OCI-LY3 (cell line): ENCODE measurements around the gene SALL3.

ENCODE experiments used
- EZH2phosphoT487 ChIP-seq: fragments of 200-600 bp; shearing (Covaris generic); IDR thresholded peaks from 2 replicates; pipeline ENCODE4 v1.6.1; 2018; ENCODE audit warnings: antibody characterized with exemption, mixed run types, low read depth
- TF ChIP-seq, protein P1 (sequence below): fragments of 200-600, 300-600 bp; sonication (generic); IDR thresholded peaks from 2 replicates; pipeline ENCODE4 v1.5.1; 2014; ENCODE audit warnings: antibody characterized with exemption, low read length, low read depth

DNA sequence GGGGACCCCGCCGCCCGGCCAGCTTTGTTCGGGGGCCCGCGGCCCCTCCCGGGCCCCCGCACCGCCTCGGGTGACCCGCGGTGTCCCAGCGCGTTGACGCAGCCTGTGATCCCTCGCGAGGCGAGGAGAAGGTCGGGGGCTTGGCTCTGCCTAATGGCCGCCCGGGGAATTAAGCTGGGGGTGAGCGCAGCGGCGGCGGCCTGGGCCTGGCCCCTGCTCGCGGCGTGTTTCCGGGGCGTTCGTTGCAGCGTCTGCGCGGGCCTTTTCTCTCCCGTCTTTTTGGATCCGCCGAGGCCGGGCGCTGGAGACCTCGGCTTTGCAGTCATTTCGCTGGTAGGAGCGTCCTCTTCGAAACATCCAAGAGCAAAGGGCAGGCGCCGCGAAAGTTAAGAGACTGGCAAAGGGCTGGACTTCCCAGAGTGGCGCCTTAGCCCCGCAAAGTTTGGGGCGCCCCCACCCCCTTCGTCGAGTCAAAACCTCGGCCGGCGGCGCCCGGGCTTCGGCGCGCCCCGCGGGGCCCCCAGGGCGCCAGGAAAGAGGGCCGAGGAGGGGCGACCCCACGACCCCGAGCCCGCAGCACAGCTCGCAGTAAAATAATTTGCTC lies 1.3 kb downstream of the SALL3 start:
- no peak for TF ChIP-seq EZH2phosphoT487
- TF ChIP-seq, protein P1, sequence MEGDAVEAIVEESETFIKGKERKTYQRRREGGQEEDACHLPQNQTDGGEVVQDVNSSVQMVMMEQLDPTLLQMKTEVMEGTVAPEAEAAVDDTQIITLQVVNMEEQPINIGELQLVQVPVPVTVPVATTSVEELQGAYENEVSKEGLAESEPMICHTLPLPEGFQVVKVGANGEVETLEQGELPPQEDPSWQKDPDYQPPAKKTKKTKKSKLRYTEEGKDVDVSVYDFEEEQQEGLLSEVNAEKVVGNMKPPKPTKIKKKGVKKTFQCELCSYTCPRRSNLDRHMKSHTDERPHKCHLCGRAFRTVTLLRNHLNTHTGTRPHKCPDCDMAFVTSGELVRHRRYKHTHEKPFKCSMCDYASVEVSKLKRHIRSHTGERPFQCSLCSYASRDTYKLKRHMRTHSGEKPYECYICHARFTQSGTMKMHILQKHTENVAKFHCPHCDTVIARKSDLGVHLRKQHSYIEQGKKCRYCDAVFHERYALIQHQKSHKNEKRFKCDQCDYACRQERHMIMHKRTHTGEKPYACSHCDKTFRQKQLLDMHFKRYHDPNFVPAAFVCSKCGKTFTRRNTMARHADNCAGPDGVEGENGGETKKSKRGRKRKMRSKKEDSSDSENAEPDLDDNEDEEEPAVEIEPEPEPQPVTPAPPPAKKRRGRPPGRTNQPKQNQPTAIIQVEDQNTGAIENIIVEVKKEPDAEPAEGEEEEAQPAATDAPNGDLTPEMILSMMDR = no peak
